GM21723 (cell line): Measurements from ENCODE around the gene GTPBP1.

Experiments used
- ATAC-seq: cut with Tn5 transposase; IDR thresholded peaks from one replicate; pipeline ENCODE4 v1.9.1; 2021; ENCODE audit warnings: mild to moderate bottlenecking, moderate library complexity; ENCODE audit not compliant: unreplicated experiment

The GTPBP1 gene

DNA sequence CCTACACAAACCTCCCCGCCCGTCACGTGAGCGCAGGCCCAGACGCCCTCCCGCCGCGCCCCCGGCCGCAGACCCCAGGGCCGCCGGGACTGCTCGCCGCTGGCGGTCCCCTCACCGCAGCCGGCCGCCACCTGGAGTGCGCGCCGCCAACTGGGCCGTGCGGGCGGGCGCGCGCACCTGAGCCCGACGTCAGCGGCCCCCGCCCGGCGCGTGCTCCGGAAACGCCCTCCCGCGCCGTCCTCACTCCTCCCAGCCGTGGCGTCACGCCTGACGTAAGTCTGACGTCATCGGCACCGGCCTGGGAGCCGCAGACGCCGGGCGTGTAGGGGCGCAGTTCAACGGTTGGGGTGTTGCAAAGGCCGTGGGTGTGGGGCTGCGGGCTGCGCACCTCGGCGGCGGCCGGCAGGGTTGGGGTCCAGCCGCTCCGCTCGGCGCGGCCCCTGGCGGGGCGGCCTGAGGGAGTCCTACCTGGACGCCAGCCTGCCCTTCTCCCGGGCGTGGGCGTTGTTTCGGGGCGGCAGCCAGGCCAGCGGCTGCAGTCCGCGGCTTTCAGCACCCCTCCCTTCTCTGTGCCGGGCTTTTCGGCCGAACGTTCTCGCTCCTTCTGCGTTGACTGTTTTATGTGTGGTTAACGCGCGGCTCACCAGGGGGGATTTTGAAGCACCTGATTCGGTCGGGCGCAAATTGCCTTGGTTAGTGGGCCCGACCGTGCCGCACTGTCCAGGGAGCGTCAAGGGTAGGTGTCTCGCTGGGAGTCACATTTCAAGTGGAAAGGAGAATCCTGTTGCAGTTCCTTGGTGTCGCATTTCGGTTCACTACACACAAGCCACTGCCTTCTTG lies 4.7 kb upstream of the GTPBP1 start, which contains the start of gene JOSD1:
Gene JOSD1 (minus strand): TSS at position 155 of the 840 bp plus-strand sequence. CDS start 956 bp downstream, outside the sequence.
- peak; percentile 35 for ATAC-seq

GRCh38 chr22:38704654-38705234 lies 1.0 kb upstream of the GTPBP1 start:
- no peak for ATAC-seq

GRCh38 chr22:38706101-38706900 lies 557 bp downstream of the GTPBP1 start:
- ATAC-seq = peak; percentile 0

GRCh38 chr22:38706901-38707195 lies 1.1 kb downstream of the GTPBP1 start:
- no peak for ATAC-seq

DNA sequence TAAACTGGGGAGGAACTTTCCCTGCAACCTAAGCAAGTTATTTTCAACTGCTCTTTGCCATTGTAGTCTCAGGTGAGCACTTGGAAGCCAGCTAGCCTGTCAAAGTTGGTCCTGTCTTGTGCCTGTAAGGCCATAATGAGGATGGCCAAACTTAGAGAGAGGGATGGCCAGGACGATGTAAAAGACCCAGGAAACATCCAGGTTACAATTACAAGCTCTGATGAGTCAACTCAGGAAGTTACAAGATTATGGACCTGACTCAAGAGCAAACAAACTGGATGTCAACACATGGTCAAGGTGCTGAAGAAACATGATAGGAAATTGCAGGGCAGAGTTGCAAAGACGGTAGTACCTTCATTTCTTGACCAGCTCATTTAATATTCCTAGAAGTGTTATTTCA lies 1.6 kb downstream of the GTPBP1 start:
- no peak for ATAC-seq

DNA sequence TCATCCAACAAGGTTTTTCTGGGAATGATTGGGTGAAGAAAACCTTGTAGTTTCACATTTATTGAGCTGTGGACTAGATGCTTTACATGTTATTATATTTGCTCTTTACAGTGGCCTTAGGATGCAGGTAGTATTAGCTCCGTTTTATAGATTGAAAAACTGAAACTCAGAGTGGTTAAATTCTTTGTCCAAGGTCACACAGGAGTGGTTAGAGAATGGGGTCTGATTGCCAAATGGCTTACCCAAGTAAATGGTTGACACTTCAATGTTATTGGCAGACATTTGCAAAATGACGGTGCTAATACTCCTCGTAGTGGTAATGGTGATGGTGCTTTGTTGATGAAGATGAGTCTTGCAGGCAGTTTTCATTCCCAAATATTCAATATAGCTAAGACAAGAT lies 2.2 kb downstream of the GTPBP1 start:
- no peak for ATAC-seq

DNA sequence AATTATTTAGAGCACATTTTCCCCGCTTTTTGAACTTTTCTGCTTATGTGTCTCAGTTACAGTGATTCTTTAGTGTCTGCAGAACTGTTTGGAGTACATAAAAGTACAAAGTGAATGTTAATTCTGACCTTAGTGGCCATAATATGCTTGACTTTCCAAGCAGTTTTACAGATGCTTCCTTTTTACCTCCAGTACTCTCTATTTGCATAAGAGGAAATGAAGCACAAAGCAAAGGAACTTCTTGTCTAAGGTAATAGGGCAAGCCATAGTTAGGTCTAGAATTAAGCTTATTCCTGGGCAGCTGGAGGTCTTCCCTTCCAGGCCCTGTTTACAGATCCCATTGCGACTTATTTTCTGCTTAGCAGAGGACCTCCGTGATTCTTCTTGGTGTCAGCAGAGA lies 3.6 kb downstream of the GTPBP1 start:
- no peak for ATAC-seq

- no peak for ATAC-seq
These were observed 4.6 kb downstream of the GTPBP1 start for GRCh38 chr22:38710351-38710750.

DNA sequence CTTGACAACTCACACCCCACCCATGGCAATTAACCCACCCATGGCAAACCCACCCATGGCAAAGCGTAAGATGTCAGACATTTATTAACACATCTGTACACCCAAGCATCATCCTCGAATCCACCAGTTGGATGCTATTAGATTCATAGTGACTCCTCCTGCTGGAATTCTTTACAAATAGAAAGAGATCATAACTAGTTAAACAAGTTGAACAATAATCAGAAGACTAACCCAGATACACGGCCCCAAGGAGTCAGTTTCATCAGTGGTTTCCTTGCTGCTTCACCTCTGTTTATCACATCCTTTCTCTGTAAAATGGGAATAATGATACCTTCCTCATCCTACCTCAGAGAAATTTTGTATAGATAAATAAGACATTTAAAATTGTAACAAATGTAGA lies 5.1 kb downstream of the GTPBP1 start:
- no peak for ATAC-seq

- ATAC-seq = no peak
These were observed 6.9 kb downstream of the GTPBP1 start for GRCh38 chr22:38712486-38713207.

DNA sequence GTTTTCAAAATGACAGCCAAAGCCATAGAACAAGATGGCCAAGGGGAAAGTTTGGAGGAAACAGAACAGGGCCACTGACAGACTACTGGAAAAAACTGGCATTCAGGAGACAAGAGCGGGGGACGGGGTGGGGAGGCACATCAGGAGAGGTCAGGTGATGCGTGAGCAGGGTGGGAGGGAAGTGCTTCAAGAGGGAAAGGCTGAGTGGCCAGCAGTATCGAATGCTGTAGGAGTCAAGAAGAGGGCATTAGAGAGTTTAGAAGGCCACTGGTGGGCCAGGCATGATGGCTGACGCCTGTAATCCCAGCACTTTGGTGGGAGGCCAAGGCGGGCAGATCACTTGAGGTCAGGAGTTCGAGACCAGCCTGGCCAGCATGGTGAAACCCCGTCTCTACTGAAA lies 8.2 kb downstream of the GTPBP1 start:
- no peak for ATAC-seq

DNA sequence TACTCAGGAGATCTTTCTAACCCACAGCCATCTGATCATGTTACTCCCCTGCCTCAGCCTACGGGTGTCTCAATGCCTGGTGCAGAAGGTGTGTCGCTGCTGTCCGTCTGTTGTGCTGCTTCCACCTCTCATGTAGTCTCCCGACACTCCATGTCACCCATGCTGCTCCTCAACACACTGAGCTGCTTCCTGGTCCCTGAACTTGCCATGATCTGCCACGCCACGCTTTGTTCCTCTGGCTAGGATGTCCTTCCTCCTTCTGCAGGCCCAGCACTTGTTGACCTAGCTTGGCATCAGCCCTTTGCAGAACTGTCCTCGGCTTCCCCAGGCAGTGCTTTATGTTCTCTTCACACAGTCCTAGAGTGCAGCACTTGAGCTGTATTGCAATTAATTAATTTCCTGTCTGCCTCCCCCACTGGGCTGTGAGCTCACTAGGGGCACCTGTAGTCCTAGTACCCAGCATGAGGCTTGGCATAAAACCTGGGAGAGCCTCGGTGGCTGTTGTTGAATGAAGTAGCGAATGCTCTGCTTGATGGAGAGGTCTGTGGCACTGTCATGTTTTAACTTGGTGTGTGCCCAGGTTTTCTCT lies 9.5 kb downstream of the GTPBP1 start:
- ATAC-seq = no peak

DNA sequence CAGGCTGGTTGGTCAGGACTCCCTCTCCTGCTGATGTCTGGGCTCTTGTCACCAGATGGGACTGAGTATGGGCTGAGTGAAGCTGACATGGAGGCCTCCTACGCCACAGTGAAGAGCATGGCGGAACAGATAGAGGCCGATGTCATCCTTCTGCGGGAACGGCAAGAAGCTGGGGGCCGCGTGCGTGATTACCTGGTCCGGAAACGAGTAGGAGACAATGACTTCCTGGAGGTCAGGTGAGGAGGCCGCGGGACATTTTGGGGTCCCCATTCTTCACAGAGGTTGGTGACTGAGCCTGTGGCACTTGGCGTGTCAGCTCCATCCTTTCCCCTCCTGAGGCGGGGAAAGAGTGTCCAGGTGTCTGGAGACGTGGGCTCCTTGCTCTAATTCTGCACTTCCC lies 10.1 kb downstream of the GTPBP1 start:
- no peak for ATAC-seq

DNA sequence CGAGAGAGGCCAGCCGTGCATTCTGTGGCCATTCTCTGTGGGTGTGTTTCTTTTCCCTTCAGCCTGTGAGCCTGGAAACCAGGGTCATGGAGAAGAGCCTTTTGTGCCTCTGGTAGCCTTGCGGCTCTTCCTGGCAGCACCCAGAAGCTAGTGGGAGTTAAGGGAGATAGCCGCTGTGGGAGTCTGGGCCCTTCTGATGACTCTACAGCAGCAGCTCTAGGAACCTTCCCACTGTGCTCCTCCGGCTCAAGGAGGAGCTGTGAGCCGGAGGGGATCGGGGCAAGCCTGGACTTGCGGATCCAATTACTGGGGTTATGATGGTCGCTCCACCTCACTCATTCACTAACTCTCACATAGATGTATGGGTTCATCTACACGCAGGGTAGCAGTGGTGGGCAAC lies 10.5 kb downstream of the GTPBP1 start:
- ATAC-seq = no peak

GRCh38 chr22:38716826-38717225 lies 11.1 kb downstream of the GTPBP1 start:
- ATAC-seq = no peak

- no peak for ATAC-seq
These were observed 11.5 kb downstream of the GTPBP1 start for GRCh38 chr22:38717244-38717643.

GRCh38 chr22:38718414-38718813 lies 12.7 kb downstream of the GTPBP1 start:
- ATAC-seq = no peak

GRCh38 chr22:38719196-38719595 lies 13.5 kb downstream of the GTPBP1 start:
- ATAC-seq = no peak

DNA sequence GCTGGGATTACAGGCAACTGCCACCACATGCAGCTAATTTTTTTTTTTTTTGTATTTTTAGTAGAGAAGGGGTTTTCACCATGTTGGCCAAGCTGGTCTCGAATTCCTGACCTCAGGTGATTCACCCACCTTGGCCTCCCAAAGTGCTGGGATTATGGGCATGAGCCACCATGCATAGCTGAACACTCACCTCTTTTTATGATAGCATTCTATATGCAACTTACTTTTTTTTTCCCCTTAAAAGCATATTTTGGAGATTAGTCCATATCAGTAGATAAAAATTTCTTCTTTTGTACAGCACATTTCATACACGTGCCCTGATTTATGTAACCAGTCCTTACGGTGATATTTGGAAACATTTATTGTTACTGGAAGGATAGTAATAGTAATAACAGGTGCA lies 14.6 kb downstream of the GTPBP1 start:
- ATAC-seq = no peak

DNA sequence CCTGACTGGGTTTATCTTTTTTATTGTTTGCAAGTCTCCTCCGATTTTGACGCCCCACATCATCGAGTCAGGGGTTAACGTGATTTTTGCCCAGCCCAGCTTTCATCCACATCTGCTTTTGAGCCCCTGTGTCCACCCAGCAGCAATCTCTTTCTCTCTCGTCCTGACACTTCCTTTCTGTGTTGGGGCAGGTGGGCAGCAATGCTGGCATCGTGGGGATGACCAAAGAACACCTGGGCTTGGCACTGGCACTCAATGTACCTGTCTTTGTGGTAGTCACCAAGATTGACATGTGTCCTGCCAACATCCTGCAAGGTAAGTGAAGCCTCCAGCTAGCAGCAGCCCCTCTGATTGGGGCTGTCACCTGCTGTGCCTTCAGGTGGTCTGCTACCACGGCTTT lies 15.8 kb downstream of the GTPBP1 start:
- no peak for ATAC-seq

DNA sequence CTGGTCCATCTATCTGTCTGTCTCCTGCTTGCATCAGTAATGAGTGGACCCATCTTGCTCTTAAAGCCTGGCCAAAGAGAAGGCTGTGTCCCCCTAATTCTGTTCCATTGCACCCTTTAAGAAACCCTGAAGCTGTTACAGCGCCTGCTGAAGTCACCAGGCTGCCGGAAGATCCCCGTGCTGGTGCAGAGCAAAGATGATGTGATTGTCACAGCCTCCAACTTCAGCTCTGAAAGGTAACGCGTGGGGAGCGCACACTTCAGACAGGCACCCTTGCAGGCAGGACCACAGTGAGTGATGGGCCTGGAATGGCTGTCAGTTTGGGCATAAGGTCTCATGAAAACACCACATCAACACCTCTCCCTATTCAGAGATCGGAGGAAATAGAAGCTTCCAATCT lies 18.4 kb downstream of the GTPBP1 start:
- no peak for ATAC-seq
